CD4-positive, alpha-beta T cell (primary cell): ENCODE measurements around the gene NLE1. TPM values are rescaled to one million over a fixed set of nuclear protein-coding genes. Genes with fewer than 3 reads are reported as not detected.
"Not testable (repeated sequence)": the region's sequence is repeated elsewhere in the genome, so short reads cannot be mapped to it uniquely, and the experiment has no call there.

Source experiments
- ATAC-seq: fragments of 200-7000 bp; cut with Tn5 transposase; one replicate; pipeline ENCODE4 v1.10.0; 2022; ENCODE audit warnings: mild to moderate bottlenecking; ENCODE audit not compliant: poor library complexity
- CTCF ChIA-PET: fragments of 350-600 bp; sonication (Branson Sonifier 250); formaldehyde crosslinking; loops from one replicate; lab custom pipeline; 2021; ENCODE audit warnings: antibody characterized with exemption, inconsistent platforms; lab: Charles Lee
- POLR2A ChIA-PET: fragments of 350-600 bp; sonication (Branson Sonifier 250); formaldehyde crosslinking; loops from one replicate; lab custom pipeline; 2021; ENCODE audit warnings: antibody characterized with exemption, inconsistent platforms; lab: Charles Lee
- DNase-seq, 14 experiments: peaks; one replicate each; pipeline ENCODE4 v3.0.0-alpha.2; 2013 to 2020; ENCODE audit warnings: mixed read lengths in 2 of 14
- H3K27ac ChIP-seq, 2 donors: one replicate each; pipeline versions ENCODE4 v1.5.1 to v1.7.0; 2013; ENCODE audit warnings: low read length in 2 of 2, low read depth in 1 of 2, mild to moderate bottlenecking in 1 of 2
- H3K27me3 ChIP-seq, 2 experiments: 1 replicate in 1 of 2; 2 replicates in 1 of 2; pipeline versions ENCODE4 v1.6.1 to v1.7.0; 2013; ENCODE audit warnings: low read length in 2 of 2, control low read depth in 1 of 2, mild to moderate bottlenecking in 1 of 2, moderate library complexity in 1 of 2; ENCODE audit not compliant: insufficient read depth in 2 of 2, control insufficient read depth in 1 of 2
- H3K36me3 ChIP-seq: one replicate; pipeline ENCODE4 v1.6.1; 2013; ENCODE audit warnings: low read length, control low read depth; ENCODE audit not compliant: insufficient read depth
- H3K4me1 ChIP-seq: one replicate; pipeline ENCODE4 v1.6.1; 2013; ENCODE audit warnings: low read length, control low read depth; ENCODE audit not compliant: insufficient read depth
- H3K4me3 ChIP-seq: one replicate; pipeline ENCODE4 v1.5.1; 2013; ENCODE audit warnings: mild to moderate bottlenecking, low read length, moderate library complexity
- H3K9me3 ChIP-seq, 2 experiments: 1 replicate in 1 of 2; 2 replicates in 1 of 2; pipeline versions ENCODE4 v1.6.1 to v1.7.0; 2013; ENCODE audit warnings: low read length in 2 of 2, mild to moderate bottlenecking in 2 of 2, control low read depth in 1 of 2, moderate library complexity in 1 of 2; ENCODE audit not compliant: control insufficient read depth in 1 of 2, insufficient read depth in 1 of 2
- H3K27ac Mint-ChIP-seq: one replicate; pipeline ENCODE4 v1.8.0; 2020; ENCODE audit warnings: mixed read lengths
- H3K27me3 Mint-ChIP-seq: one replicate; pipeline ENCODE4 v1.8.0; 2021; ENCODE audit warnings: mixed read lengths
- H3K36me3 Mint-ChIP-seq: one replicate; pipeline ENCODE4 v1.8.0; 2021; ENCODE audit warnings: low read depth, mixed read lengths
- H3K4me1 Mint-ChIP-seq: one replicate; pipeline ENCODE4 v1.8.0; 2021; ENCODE audit warnings: low read depth, mixed read lengths
- H3K4me3 Mint-ChIP-seq: one replicate; pipeline ENCODE4 v1.8.0; 2020; ENCODE audit warnings: mild to moderate bottlenecking, mixed read lengths
- H3K9me3 Mint-ChIP-seq: one replicate; pipeline ENCODE4 v1.8.0; 2020; ENCODE audit warnings: mixed read lengths
- CTCF ChIP-seq: fragments of 200-600 bp; IDR thresholded peaks from one replicate; pipeline ENCODE4 v1.8.0; 2022; ENCODE audit warnings: antibody characterized with exemption, mild to moderate bottlenecking
- intact Hi-C, 2 experiments: fragments of 100-400 bp; cut with DNase I in 1 of 2; cut with micrococcal nuclease in 1 of 2; formaldehyde crosslinking; loops; one replicate each; pipeline versions ENCODE4 v1.15.1 to v1.9.0; 2023 to 2025; cut with DNase I, micrococcal nuclease
- total RNA-seq, 174 experiments: library from RNA in 2 of 174; stranded (reverse) in 2 of 174; gene quantifications; one replicate each; pipeline ENCODE4 v1.2.3 and lab custom pipeline; 2021 to 2026

The NLE1 gene
- total RNA-seq, 2 experiments from 2014 or later = 8.9 to 9.5 TPM

- intact Hi-C loops = no loop called here
Measured at GRCh38 chr17:35097776-35098175, 44.3 kb downstream of the NLE1 start.

GRCh38 chr17:35095741-35096140 lies 46.4 kb downstream of the NLE1 start:
- POLR2A ChIA-PET = interaction anchor here (1.0 kb wide), 1 partner anchor 114 kb away, joined by 3 read pairs; no protein-coding TSS in a partner anchor

More at GRCh38 chr17:35097776-35098175, 44.3 kb downstream of the NLE1 start:
- Mint-ChIP-seq H3K36me3 (peaks cover 40% of the 10 kb centered on the region), H3K27me3 (no peaks in the 10 kb centered on the region), H3K4me3 (no peak overlapping the region), H3K27ac (no peak overlapping the region), H3K4me1 (no peaks in the 10 kb centered on the region), H3K9me3 (no peaks in the 10 kb centered on the region)
- H3K27me3 ChIP-seq = no peaks in the 10 kb centered on the region
- H3K4me1 ChIP-seq = peaks cover 5% of the 10 kb centered on the region
- H3K4me3 ChIP-seq = no peak overlapping the region
- no peaks in the 10 kb centered on the region for H3K9me3 ChIP-seq
- no peak overlapping the region for H3K27ac ChIP-seq
- TF ChIP-seq CTCF = no peak
- ATAC-seq = no peak
- peaks cover 27% of the 10 kb centered on the region for H3K36me3 ChIP-seq
- ChIA-PET POLR2A (interaction anchor here (1.1 to 1.4 kb wide), 2 partner anchors 8 to 104 kb away, joined by 4 to 6 read pairs; no protein-coding TSS in a partner anchor), CTCF (no interaction called here)
- no peak for DNase-seq

GRCh38 chr17:35094902-35095301 lies 47.2 kb downstream of the NLE1 start:
- no peak overlapping the region for H3K4me3 Mint-ChIP-seq
- Histone ChIP-seq H3K27me3 (no peaks in the 10 kb centered on the region), H3K4me3 (no peak overlapping the region), H3K9me3 (no peaks in the 10 kb centered on the region), H3K36me3 (peaks cover 5% of the 10 kb centered on the region), H3K4me1 (peaks cover 10% of the 10 kb centered on the region), H3K27ac (no peak overlapping the region)
- CTCF ChIA-PET = no interaction called here
- no peak overlapping the region for H3K27ac Mint-ChIP-seq
- POLR2A ChIA-PET = interaction anchor here (0.5 to 0.7 kb wide), 2 partner anchors 16 to 114 kb away, joined by 3 read pairs; no protein-coding TSS in a partner anchor
- ATAC-seq (no peak), DNase-seq (no peak)
- no peaks in the 10 kb centered on the region for H3K27me3 Mint-ChIP-seq
- intact Hi-C loops = no loop called here
- H3K36me3 Mint-ChIP-seq = peaks cover 15% of the 10 kb centered on the region
- TF ChIP-seq CTCF = no peak
- H3K9me3 Mint-ChIP-seq = no peaks in the 10 kb centered on the region
- peaks cover 11% of the 10 kb centered on the region for H3K4me1 Mint-ChIP-seq

More at GRCh38 chr17:35095741-35096140, 46.4 kb downstream of the NLE1 start:
- peaks cover 5% of the 10 kb centered on the region for H3K4me1 ChIP-seq
- H3K36me3 ChIP-seq = peaks cover 12% of the 10 kb centered on the region
- Mint-ChIP-seq H3K27me3 (no peaks in the 10 kb centered on the region), H3K4me1 (peaks cover 4% of the 10 kb centered on the region), H3K4me3 (no peak overlapping the region), H3K36me3 (peaks cover 23% of the 10 kb centered on the region), H3K27ac (no peak overlapping the region), H3K9me3 (no peaks in the 10 kb centered on the region)
- intact Hi-C loops = no loop called here
- no peak overlapping the region for H3K27ac ChIP-seq
- ATAC-seq (no peak), DNase-seq (no peak)
- TF ChIP-seq CTCF = no peak
- CTCF ChIA-PET = no interaction called here
- H3K9me3 ChIP-seq = no peaks in the 10 kb centered on the region
- H3K4me3 ChIP-seq = no peak overlapping the region
- no peaks in the 10 kb centered on the region for H3K27me3 ChIP-seq

GRCh38 chr17:35090707-35091106 lies 51.4 kb downstream of the NLE1 start:
- not testable (repeated sequence) for H3K9me3 Mint-ChIP-seq

More at GRCh38 chr17:35090707-35091106, 51.4 kb downstream of the NLE1 start:
- H3K36me3 Mint-ChIP-seq = peaks cover 18% of the 10 kb centered on the region
- H3K27me3 Mint-ChIP-seq, H3K9me3 ChIP-seq, H3K36me3 ChIP-seq, H3K4me3 ChIP-seq, DNase-seq, intact Hi-C loops, H3K27ac ChIP-seq, ATAC-seq, H3K27me3 ChIP-seq: not testable (repeated sequence)
- H3K27ac Mint-ChIP-seq = peak overlapping the region; percentile 98
- H3K4me1 Mint-ChIP-seq = peaks cover 48% of the 10 kb centered on the region
- peaks cover 30% of the 10 kb centered on the region for H3K4me1 ChIP-seq
- peak overlapping the region; percentile 62 for H3K4me3 Mint-ChIP-seq
- POLR2A ChIA-PET = interaction anchor here (1.4 to 2.3 kb wide), 5 partner anchors 27 to 719 kb away, joined by 3 to 24 read pairs (median 13); partner anchors contain the start of genes RAD51D, RFFL and TAF15
- CTCF ChIA-PET = interaction anchor here (2.0 to 2.4 kb wide), 6 partner anchors 17 to 110 kb away, joined by 6 to 27 read pairs (median 15); partner anchors contain the start of genes LIG3, RAD51D and RFFL
